Thoracic aorta (tissue), 2 donors: ENCODE measurements around the gene MAML3. TPM values are rescaled to one million over a fixed set of nuclear protein-coding genes. Genes with fewer than 3 reads are reported as not detected.

Experiments
- ATAC-seq: fragments of 150-250 bp; one replicate; pipeline ENCODE4 v1.8.0; 2017; ENCODE audit warnings: low read depth; ENCODE audit not compliant: insufficient number of reproducible peaks, low FRiP score
- DNase-seq: peaks from one replicate; pipeline ENCODE4 v3.0.0-alpha.2; 2020; ENCODE audit warnings: low spot score
- H3K27ac ChIP-seq, 2 donors: fragments of 200-600 bp; sonication (generic); 1 replicate in 1 of 2; 2 replicates in 1 of 2; pipeline ENCODE4 v1.5.1; 2016; ENCODE audit warnings: mild to moderate bottlenecking in 2 of 2, moderate library complexity in 2 of 2
- H3K27me3 ChIP-seq: fragments of 200-600 bp; sonication (generic); replicated peaks from 2 replicates; pipeline ENCODE4 v1.6.0; 2016; ENCODE audit warnings: mild to moderate bottlenecking; ENCODE audit not compliant: insufficient read depth
- H3K36me3 ChIP-seq: fragments of 200-600 bp; sonication (generic); one replicate; pipeline ENCODE4 v1.5.1; 2016
- H3K4me1 ChIP-seq, 2 donors: fragments of 200-600 bp; sonication (generic); 1 replicate in 1 of 2; 2 replicates in 1 of 2; pipeline versions ENCODE4 v1.5.1 to v1.6.0; 2016; ENCODE audit warnings: low read depth in 2 of 2, mild to moderate bottlenecking in 1 of 2; ENCODE audit not compliant: control insufficient read depth in 1 of 2
- H3K4me3 ChIP-seq: fragments of 200-600 bp; sonication (generic); 2 replicates; pipeline ENCODE4 v1.5.1; 2016; ENCODE audit warnings: mild to moderate bottlenecking
- H3K9me3 ChIP-seq: fragments of 200-600 bp; sonication (generic); 2 replicates; pipeline ENCODE4 v1.5.1; 2016
- CTCF ChIP-seq: fragments of 200-600 bp; sonication (generic); IDR thresholded peaks from one replicate; pipeline ENCODE4 v1.5.1; 2019; ENCODE audit warnings: antibody characterized with exemption
- total RNA-seq, 2 donors: library from RNA; depleted of rRNA; stranded (reverse); fragments of >200 nt; gene quantifications; one replicate each; pipeline versions ENCODE4 v1.1.0 to v1.2.3, GENCODE V29; 2016

The MAML3 gene
- total RNA-seq, 2 donors from 2014 or later = 7.3 to 14.1 TPM

DNA sequence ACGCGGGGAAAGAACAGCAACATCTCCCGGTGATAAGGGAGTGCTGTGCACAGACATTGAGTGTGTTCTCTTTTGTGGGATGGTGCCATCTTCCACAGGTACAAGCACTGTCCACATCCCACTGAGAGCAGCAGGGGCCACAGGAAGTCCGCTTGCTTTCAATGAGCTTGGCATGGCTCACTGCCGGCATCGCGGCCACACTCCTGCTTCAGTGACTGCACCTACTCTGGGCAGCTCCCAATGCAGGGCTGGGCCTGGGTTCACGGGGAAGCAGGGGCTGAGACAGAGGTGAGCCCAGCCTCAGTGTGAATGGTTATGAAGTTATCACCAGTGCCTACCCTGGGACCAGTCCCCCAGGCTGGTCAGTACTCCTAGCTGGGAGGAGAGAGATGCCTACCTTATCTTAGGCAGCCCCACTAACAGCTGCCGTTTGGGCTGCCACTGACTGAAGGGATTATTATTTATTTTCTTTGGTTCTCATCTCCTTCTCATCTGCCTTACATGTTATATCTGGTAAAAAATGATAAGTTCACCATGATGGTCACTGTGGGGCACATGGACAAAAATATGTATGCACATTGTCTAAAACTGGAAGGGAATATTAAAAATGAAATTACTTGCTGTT lies 389.2 kb downstream of the MAML3 start:
- Histone ChIP-seq H3K4me3 (no peak overlapping the region), H3K9me3 (no peaks in the 10 kb centered on the region), H3K27ac (peak overlapping the region in 1 of 2 donors; percentile 38), H3K4me1 (peaks cover 17 to 29% of the 10 kb centered on the region in 2 donors), H3K36me3 (no peaks in the 10 kb centered on the region), H3K27me3 (no peaks in the 10 kb centered on the region)
- no peak for ATAC-seq
- no peak for TF ChIP-seq CTCF
- DNase-seq = no peak

DNA sequence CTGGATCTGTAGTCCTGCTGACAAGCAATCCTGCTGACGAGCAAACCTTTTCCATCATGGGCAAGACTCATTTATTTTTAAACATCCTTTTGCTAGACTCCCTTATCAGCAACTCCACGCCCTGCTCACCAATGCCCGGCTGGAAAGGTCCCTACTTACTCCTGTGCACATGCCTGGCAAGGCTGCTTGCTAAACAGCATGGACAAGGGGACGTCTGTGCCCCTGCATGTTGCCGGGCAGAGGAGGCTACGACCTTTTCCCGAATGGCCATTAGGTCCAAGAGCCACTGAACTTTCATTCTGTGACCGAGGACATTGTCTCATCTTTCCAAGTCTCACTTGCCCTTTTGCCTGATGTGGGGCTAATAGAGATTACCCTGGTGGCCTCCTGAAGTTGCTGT lies 389.8 kb downstream of the MAML3 start:
- Histone ChIP-seq H3K4me3 (peak overlapping the region; percentile 12), H3K36me3 (no peaks in the 10 kb centered on the region), H3K27me3 (no peaks in the 10 kb centered on the region), H3K4me1 (peaks cover 17 to 29% of the 10 kb centered on the region in 2 donors), H3K27ac (peak overlapping the region; percentile 38 to 47), H3K9me3 (no peaks in the 10 kb centered on the region)
- DNase-seq = no peak
- no peak for TF ChIP-seq CTCF
- ATAC-seq = no peak

DNA sequence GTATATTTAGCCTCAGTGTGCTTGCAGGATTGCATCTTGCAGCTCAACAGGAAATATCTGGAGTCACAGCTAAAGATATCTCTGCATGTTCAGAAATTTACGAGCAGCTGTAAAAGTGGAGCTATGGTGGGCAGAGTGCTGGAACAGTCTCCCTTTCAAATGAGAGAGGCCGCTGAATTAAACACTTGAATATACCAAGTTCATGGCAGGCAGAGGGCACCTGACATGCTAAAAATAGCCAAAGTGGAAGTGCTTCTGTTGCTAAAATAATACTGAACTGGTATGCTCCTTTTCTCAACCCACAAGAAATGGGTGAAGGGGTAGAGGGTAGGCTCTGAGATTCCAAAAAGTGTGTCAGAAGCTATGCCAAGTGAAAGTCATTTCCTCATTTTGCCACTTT lies 390.3 kb downstream of the MAML3 start:
- Histone ChIP-seq H3K4me3 (peak overlapping the region; percentile 12), H3K27me3 (no peaks in the 10 kb centered on the region), H3K27ac (peak overlapping the region; percentile 38 to 47), H3K4me1 (peaks cover 17 to 29% of the 10 kb centered on the region in 2 donors), H3K36me3 (no peaks in the 10 kb centered on the region), H3K9me3 (no peaks in the 10 kb centered on the region)
- TF ChIP-seq CTCF = no peak
- ATAC-seq = no peak
- no peak for DNase-seq

GRCh38 chr4:139763205-139763604 lies 390.8 kb downstream of the MAML3 start:
- Histone ChIP-seq H3K9me3 (no peaks in the 10 kb centered on the region), H3K4me1 (peaks cover 17 to 29% of the 10 kb centered on the region in 2 donors), H3K36me3 (no peaks in the 10 kb centered on the region), H3K27me3 (no peaks in the 10 kb centered on the region), H3K4me3 (no peak overlapping the region), H3K27ac (peak overlapping the region in 1 of 2 donors; percentile 38)
- ATAC-seq = no peak
- DNase-seq = no peak
- TF ChIP-seq CTCF = no peak

DNA sequence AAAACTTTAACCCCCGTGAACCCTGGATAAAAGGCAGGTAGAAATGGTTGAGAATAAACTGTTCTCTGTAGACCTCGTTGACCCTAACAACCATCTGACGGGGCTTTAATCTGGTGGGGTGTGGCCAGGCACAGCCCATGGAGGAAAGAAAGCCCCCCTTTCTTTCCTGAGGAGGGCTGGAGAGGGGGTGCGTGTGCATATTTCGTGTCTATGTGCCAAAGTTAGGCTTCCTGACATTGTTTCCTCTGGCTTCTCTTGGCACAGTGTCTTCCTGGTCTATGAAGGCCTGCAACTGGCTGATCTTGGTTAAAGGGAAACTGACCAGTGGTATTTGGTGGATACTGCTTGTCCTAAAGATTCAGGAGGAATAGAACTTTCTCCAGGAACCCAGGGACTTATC lies 391.3 kb downstream of the MAML3 start:
- Histone ChIP-seq H3K9me3 (no peaks in the 10 kb centered on the region), H3K4me3 (no peak overlapping the region), H3K4me1 (peaks cover 17 to 29% of the 10 kb centered on the region in 2 donors), H3K27me3 (no peaks in the 10 kb centered on the region), H3K27ac (peak overlapping the region in 1 of 2 donors; percentile 38), H3K36me3 (no peaks in the 10 kb centered on the region)
- no peak for TF ChIP-seq CTCF
- no peak for DNase-seq
- ATAC-seq = peak; percentile 16
